SH-SY5Y (cell line): ENCODE measurements around the gene SSMEM1.

ENCODE experiments used
- GATA2 ChIP-seq: IDR thresholded peaks from 2 replicates; pipeline ENCODE4 v1.6.1; 2011; ENCODE audit warnings: mild to moderate bottlenecking, low read depth, low read length
- GATA3 ChIP-seq: IDR thresholded peaks from 2 replicates; pipeline ENCODE4 v1.6.1; 2011; ENCODE audit warnings: low read depth, mild to moderate bottlenecking, low read length, moderate library complexity

SSMEM1 gene

DNA sequence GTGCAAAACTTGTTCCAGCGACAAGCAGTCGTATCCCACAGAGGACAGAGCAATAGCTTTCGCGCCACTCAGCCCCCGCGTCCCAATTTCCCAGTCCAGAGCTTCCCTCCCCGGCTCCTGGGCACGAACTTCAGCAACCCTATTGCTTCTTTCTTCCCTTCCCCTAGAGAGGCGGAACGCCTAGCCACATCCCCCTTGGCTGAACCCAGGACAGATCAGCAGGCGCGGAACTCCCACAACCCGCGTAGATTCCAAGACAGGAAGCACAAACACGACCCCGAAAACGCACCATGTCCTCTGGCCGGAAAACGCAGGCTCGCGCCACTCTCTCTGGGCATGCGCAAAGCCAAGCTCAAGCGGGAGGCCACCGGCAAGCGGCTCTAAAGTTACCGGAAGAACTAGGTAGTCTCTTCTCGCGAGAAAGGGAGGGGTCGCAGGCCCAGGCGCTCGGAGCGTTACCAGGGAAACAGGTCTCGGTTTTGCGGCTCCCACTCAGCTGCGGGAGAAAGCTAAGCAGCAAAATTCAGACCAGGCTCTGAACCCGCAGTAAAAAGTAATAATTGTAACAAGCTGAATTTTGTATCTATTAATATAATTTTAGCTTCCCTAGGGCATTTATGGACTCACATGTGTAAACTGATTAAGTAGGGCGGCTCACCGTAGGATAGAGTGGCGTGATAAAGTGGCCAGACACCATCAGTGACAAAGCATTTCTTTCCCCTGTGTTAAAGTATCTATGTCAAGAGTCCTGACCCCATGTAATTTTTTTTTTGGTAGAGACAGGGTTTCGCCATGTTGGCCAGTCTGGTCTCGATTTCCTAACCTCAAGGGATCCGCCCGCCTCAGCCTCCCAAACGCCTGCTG, 2.3 kb upstream of the SSMEM1 start, which contains the start of gene TMEM209:
Gene TMEM209, minus strand, starts transcription at position 323 of the 864 bp plus-strand sequence. Its CDS starts 31 bp downstream, at position 292.
- TF ChIP-seq GATA2 (no peak), GATA3 (no peak)

DNA sequence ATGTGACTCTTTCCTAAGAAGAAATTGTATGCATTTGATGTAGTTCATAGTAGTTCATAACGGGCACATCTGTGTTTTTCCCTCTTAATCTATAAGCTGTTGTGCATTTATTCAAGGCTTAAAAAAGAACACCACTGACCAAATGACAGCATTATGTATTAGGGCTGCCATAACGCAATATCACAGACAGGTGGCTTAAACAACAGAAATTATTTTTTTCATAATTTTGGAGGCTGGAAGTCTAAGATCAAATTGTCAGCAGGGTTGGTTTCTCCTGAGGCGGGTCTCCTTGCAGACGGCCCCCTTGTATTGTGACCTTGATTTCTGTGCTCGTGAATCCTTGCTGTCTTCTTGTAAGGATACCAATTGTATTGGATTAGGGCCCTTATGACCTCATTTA, 627 bp upstream of the SSMEM1 start:
- TF ChIP-seq GATA3, result no peak

DNA sequence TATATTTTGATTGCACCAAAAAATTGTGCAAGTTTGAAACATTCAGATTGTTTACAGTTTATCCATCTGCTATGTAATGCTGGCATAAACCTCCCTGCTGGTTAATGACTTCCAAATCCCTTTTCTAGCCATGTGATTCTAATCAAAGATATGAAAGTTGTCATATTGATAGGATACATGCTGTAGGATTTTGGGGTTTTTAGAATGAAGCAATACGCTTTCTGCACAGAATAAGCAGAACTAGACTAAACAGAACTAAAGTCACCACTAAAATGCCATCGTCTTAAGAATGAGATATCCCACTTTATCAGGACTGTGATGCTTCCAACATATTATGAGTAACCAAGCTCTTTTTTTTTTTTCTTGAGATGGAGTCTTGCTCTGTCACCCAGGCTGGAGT, 856 bp downstream of the SSMEM1 start:
- TF ChIP-seq GATA2, result no peak
- no peak for TF ChIP-seq GATA3

DNA sequence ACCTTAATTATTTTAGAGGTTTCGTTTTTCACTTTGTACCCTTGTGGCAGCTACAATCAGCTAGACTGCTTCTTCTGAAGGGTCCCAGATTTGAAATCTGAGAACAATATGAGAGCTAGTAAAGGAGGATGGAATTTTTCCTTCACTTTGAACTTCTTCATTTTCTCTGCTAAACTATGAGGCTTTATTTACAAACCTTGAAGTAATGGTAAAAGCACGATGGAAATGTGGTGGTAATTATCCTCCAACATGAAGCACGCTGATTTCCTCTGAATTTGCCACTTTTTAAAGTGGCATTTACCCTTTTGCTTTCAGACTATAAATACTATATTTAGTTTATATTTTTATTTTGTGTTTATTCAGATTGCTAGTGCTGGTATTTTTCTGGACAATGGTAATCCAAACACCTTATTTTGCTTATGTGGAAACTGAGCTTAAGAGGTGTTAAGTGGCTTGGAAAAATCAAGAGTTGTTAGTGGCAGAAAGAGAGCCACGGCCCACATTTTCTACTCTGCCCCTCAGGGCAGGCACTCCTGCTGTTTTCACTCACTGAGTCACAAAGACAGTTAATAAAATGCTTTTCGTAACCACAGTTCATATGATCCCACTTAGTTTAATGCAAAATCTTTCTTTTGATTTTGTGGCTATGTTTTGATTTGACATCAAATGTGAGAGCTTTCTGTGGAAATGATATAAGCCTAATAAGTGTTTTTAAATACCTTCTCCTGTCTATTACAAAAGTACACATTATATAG, 2.7 kb downstream of the SSMEM1 start:
- no peak for TF ChIP-seq GATA3
- no peak for TF ChIP-seq GATA2

DNA sequence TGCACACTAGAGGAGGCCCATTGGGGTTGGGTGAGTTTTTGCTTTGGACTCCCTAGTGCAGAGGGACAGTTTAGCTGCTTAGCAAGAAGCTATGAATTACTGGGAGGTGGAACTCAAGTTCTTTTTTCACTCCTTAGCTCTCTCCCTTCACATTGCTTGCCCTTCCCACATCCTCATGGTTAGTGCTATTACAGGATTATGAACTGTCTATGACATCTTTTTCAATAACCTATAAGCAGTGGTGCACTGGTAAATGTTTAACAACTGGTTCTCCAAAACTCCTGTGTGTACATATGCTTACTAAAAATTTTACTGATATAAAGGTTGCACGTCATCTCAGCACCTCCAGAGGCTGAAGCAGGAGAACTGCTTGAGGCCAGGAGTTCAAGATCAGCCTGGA, 6.2 kb downstream of the SSMEM1 start:
- TF ChIP-seq GATA2, result no peak
- TF ChIP-seq GATA3, result no peak

DNA sequence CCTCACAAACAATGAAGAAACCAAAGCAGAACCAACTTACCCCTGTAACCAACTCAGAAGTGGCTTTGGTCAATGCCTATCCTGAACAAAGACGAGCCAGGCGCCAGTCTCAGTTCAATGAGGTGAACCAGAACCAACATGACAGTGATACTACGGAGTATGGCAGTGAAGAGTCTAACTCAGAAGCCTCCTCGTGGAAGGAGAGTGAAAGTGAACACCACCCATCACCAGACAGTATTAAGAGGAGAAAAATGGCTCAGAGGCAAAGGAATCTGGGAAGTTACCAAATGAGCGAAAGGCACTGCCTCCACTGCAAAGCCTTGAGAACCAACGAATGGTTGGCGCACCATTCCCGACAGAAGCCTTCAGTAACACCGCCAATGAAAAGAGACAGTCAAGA, 8.4 kb downstream of the SSMEM1 start:
- no peak for TF ChIP-seq GATA3
- TF ChIP-seq GATA2, result no peak

DNA sequence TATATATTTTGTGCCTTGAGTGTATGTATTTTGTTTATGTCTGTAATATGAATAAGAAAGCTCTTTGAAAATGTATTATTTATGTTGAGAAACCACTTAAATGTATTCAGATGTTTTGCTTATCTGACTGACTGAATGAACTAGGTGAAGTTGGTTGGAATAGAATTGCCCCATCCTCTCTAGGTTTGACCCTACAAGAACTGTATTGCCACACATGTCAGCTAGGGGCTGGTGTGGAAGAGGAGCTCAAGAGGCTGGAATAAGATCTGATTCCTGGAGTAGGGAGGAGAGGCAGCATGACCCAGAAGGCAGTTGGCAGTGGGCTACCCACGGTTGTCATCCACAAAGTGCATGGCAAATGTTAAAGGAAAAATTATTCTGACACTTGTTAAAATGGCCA, 9.1 kb downstream of the SSMEM1 start:
- no peak for TF ChIP-seq GATA2
- no peak for TF ChIP-seq GATA3

DNA sequence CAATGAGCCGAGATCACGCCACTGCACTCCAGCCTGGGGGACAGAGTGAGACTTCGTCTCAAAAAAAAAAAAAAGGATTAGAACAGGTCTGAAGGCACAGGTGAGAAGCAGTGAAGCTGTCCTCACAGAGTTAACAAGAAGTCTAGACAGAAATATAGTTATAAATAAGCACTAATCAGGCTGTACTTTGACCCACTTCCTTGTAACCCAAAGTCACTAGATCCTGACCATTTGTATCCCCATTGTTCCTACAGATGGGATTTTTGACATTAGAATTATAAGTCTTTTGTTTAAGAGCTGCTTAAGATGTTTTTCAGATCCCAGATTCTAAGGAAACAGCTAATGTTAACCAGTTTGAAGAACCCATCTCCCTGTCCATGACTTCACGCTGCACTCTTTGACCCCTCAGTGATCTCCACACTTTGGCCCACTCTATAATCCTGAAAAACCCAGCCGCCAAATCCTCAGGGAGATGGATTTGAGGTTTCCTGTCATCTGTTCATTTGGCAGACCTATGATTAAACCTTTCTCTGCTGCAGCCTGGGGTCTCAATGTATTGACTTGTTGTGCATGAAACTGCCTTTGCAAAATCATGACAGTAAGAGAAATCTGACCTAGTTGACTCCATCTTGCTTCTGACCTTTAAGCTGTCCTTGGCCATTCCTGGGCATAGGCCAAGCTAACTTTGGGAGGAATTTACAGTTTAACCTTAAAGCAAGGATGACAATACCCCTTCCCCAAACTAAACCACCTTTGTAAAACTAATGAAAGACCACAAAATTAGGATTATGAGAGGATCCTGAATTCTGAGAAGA, 11.4 kb downstream of the SSMEM1 start:
- TF ChIP-seq GATA3 (no peak), GATA2 (no peak)

DNA sequence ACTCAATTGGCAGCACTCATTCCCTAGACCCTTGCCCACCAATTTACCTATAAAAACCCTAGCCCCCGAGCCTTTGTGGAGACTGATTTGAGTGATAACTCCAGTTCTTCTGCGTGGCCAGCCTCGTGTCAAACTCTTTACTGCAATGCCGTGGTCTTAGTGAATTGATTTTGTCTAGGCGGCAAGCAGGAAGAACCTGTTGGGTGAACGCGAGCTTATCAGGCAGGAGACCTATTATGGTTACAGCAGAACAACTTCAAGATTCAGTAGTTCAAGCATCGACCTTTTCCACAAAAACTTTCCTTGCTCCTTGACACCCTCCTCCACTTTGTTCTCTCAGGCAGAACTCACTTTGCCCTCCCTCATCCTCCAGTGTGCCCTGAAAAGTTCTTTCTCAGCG, 12.2 kb downstream of the SSMEM1 start:
- no peak for TF ChIP-seq GATA2
- TF ChIP-seq GATA3, result no peak

DNA sequence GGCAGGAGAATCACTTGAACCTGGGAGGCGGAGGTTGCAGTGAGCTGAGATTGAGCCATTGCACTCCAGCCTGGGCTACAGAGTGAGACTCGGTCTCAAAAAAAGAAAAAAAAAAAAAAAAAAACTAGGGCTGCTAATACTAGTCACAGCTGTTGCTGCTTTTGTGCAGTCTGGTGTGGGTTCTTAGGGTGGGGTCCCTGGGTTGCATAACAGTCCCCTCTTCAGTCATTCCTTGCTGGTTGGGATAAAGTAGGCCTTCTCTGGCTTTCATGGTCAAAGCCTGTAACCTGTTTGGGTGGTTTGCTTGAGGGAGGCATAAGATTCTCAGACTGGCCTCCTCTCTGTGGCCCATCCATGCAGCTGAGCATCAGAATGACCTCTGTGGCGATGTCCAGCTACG, 14.1 kb downstream of the SSMEM1 start:
- TF ChIP-seq GATA2, result no peak

DNA sequence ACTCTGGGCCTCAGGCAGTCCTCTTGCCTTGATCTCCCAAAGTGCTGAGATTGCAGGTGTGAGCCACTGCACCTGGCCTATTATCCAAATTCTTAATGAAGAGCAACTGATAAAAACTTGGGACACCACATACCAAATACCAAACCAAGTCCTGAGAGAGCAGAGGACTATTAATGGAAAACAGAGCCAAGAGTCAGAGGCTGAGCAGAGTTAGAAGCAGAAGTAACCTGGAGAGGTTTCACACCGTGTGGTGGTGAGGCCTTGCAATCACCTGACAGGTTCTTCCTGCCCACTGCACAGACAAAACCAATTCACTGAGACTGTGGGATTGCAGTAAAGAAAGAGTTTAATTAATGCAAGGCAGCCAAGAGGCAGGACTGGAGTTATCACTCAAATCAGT, 16.0 kb downstream of the SSMEM1 start:
- TF ChIP-seq GATA2 (no peak), GATA3 (no peak)

DNA sequence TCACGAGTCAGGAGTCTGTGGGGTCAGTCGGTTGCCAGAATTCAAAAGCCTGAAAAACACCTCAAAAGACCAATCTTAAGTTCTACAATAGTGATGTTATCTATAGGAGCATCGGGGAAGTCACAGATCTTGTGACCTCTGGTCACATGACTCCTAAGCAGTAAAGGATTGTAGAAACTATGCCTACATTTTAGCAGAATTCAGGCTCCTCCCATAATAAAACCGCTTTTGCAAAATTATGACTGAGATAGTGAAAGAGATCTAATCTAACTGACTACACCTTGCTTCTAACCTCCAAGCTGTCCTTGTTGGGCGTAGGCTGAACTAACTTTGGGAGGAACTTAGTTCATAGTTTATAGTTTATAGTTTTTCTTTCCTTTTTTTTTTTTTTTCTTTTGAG, 16.6 kb downstream of the SSMEM1 start:
- TF ChIP-seq GATA2, result no peak
- TF ChIP-seq GATA3, result no peak

DNA sequence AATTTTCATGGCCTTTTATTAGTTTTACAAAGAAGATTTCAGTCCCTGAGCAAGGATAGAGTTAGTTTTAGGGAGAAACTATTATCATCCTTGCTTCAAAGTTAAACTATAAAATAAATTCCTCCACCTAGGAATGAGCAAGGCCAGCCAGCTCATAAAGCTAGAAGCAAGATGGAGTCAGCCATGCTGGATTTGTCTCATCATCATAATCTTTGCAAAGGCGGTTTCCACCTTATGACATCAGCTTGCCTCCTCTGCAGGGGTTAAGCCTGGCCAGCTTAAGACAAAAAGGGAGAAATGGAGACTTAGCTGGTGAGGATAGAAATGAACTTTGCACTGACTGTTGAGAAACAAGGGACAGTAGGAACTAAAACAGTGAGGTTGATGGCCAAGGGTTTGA, 18.7 kb downstream of the SSMEM1 start:
- no peak for TF ChIP-seq GATA3
- TF ChIP-seq GATA2, result no peak

DNA sequence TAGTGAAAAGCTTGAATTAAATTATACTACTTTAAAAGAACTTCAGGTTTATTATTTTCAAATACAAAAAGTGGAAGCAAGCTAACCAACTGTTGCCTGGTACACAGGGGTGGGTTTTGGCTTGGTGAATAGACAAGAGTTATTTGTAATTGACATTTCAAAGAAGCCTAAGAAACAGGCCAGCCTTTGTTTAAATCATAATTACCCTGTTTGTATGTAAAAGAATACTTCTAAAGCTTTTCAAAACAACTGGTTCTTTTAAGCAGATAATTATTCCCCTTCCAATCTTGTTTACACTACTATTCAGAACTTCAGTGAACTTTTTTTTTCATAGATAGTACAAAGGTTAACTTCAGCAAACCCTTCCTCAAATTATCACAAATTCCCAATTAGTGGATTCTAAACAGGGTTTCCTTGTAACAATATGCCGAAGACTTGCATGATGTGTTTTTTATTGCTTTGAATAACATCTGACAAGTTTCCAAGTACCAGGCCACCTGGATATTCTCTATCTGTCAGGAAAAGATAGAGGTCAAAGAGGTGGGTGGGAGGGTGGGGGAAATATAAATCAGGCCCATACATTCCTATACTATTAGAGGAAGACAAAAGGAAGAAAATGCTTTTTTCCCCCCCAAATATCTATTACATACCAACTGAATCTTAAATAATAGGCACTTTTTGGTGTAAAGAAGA, 20.4 kb downstream of the SSMEM1 start:
- TF ChIP-seq GATA2, result no peak
- no peak for TF ChIP-seq GATA3
